ENCODE data around the gene TIGD1. TPM values are rescaled to one million over a fixed set of nuclear protein-coding genes. Genes with fewer than 3 reads are reported as not detected.

The TIGD1 gene
- total RNA-seq, 1 experiment from 2014 or later, result 6.0 TPM

- ChIA-PET CTCF (no interaction called here), POLR2A (no interaction called here), RAD21 (ENCODE audit: low non-redundant PET in 1 of 2, low total read pairs in 2 of 2, uncharacterized antibody in 2 of 2, unreplicated experiment in 2 of 2) (no interaction called here)
- no peak for DNase-seq (ENCODE audit: low read depth, low spot score)
- no peak for ATAC-seq
- no peak overlapping the region for H3K9ac ChIP-seq (ENCODE audit: low read length)
- H3K9me3 ChIP-seq (ENCODE audit: control insufficient read depth in 1 of 2, insufficient read depth in 1 of 2, low read depth in 1 of 2, low read length in 2 of 2), result no peaks in the 10 kb centered on the region
- H3K4me3 ChIP-seq (replicated peaks in 1 of 2; ENCODE audit: low read depth in 1 of 2, low read length in 2 of 2), result no peak overlapping the region
- H3K4me1 ChIP-seq (ENCODE audit: control insufficient read depth in 1 of 2, insufficient read depth in 2 of 2, low read length in 2 of 2), result no peaks in the 10 kb centered on the region
- TF ChIP-seq FOSL1 (IDR thresholded peaks at IDR 0.05; ENCODE audit: low read depth) (no peak), ZBTB33 (IDR thresholded peaks at IDR 0.05; ENCODE audit: extremely low read depth, insufficient replicate concordance, low read length) (no peak), ELF1 (IDR thresholded peaks at IDR 0.05; ENCODE audit: borderline replicate concordance, low read depth) (no peak), CEBPB (IDR thresholded peaks at IDR 0.05; ENCODE audit: low read depth) (no peak), ZNF274 (IDR thresholded peaks at IDR 0.05; ENCODE audit: low read depth, low read length) (no peak), RAD21 (IDR thresholded peaks at IDR 0.05; ENCODE audit: low read depth) (no peak), EZH2 (IDR thresholded peaks at IDR 0.05) (no peak), CBX3 (IDR thresholded peaks at IDR 0.05; ENCODE audit: low read depth) (no peak), SIN3A (IDR thresholded peaks at IDR 0.05; ENCODE audit: low read depth) (no peak)
- TF ChIP-seq, protein P1, sequence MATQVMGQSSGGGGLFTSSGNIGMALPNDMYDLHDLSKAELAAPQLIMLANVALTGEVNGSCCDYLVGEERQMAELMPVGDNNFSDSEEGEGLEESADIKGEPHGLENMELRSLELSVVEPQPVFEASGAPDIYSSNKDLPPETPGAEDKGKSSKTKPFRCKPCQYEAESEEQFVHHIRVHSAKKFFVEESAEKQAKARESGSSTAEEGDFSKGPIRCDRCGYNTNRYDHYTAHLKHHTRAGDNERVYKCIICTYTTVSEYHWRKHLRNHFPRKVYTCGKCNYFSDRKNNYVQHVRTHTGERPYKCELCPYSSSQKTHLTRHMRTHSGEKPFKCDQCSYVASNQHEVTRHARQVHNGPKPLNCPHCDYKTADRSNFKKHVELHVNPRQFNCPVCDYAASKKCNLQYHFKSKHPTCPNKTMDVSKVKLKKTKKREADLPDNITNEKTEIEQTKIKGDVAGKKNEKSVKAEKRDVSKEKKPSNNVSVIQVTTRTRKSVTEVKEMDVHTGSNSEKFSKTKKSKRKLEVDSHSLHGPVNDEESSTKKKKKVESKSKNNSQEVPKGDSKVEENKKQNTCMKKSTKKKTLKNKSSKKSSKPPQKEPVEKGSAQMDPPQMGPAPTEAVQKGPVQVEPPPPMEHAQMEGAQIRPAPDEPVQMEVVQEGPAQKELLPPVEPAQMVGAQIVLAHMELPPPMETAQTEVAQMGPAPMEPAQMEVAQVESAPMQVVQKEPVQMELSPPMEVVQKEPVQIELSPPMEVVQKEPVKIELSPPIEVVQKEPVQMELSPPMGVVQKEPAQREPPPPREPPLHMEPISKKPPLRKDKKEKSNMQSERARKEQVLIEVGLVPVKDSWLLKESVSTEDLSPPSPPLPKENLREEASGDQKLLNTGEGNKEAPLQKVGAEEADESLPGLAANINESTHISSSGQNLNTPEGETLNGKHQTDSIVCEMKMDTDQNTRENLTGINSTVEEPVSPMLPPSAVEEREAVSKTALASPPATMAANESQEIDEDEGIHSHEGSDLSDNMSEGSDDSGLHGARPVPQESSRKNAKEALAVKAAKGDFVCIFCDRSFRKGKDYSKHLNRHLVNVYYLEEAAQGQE (IDR thresholded peaks at IDR 0.05; ENCODE audit: low read depth), result no peak
- TF ChIP-seq, protein P2, sequence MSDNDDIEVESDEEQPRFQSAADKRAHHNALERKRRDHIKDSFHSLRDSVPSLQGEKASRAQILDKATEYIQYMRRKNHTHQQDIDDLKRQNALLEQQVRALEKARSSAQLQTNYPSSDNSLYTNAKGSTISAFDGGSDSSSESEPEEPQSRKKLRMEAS (IDR thresholded peaks at IDR 0.05), result no peak
- H3K27ac ChIP-seq (ENCODE audit: low read depth, low read length), result no peak overlapping the region
- no peaks in the 10 kb centered on the region for H3K79me2 ChIP-seq (ENCODE audit: insufficient read depth, low read length)
- no peak overlapping the region for H2AFZ ChIP-seq (ENCODE audit: low read depth, low read length, poor library complexity, severe bottlenecking)
- H3K27me3 ChIP-seq (ENCODE audit: insufficient read depth, low read length), result no peaks in the 10 kb centered on the region
- no TSS peak for BruUV-seq (replicated peaks)
- H3K36me3 ChIP-seq (ENCODE audit: control insufficient read depth in 1 of 2, insufficient read depth in 2 of 2, low read length in 2 of 2), result no peaks in the 10 kb centered on the region
- no peaks in the 10 kb centered on the region for H3K9me2 ChIP-seq (ENCODE audit: insufficient read depth)
- H3K4me2 ChIP-seq (ENCODE audit: low read length), result no peak overlapping the region
- no peaks in the 10 kb centered on the region for H4K20me1 ChIP-seq (ENCODE audit: insufficient read depth)
- intact Hi-C loops (cut with micrococcal nuclease), result no loop called here
Observed at GRCh38 chr2:232515639-232516038, 34.7 kb downstream of the TIGD1 start.
